BLaER1 (cell line): ENCODE measurements around the gene DROSHA.
"Not testable (repeated sequence)": the region's sequence is repeated elsewhere in the genome, so short reads cannot be mapped to it uniquely, and the experiment has no call there.

ENCODE experiments used
- H3K27ac ChIP-seq: shearing (Covaris generic); formaldehyde crosslinking; 2 replicates; pipeline ENCODE4 v1.8.1; 2022
- H3K27me3 ChIP-seq: shearing (Covaris generic); formaldehyde crosslinking; 2 replicates; pipeline ENCODE4 v1.8.1; 2022
- H3K36me3 ChIP-seq: shearing (Covaris generic); formaldehyde crosslinking; 2 replicates; pipeline ENCODE4 v1.8.1; 2022
- H3K4me1 ChIP-seq: shearing (Covaris generic); formaldehyde crosslinking; 2 replicates; pipeline ENCODE4 v1.8.1; 2022
- H3K4me2 ChIP-seq: shearing (Covaris generic); formaldehyde crosslinking; 2 replicates; pipeline ENCODE4 v1.8.1; 2022
- H3K4me3 ChIP-seq: shearing (Covaris generic); formaldehyde crosslinking; 2 replicates; pipeline ENCODE4 v1.8.1; 2022
- H3K9ac ChIP-seq: shearing (Covaris generic); formaldehyde crosslinking; 2 replicates; pipeline ENCODE4 v1.8.1; 2022
- H3K9me3 ChIP-seq: shearing (Covaris generic); formaldehyde crosslinking; 2 replicates; pipeline ENCODE4 v1.8.1; 2022
- H4K20me1 ChIP-seq: shearing (Covaris generic); formaldehyde crosslinking; 2 replicates; pipeline ENCODE4 v1.8.1; 2022
- Cebpa-rat ChIP-seq: shearing (Covaris generic); IDR thresholded peaks from 2 replicates; pipeline ENCODE4 v1.8.1; 2022

DROSHA gene

GRCh38 chr5:31413030-31413812 lies 118.7 kb downstream of the DROSHA start:
- Histone ChIP-seq H3K9ac (no peak overlapping the region), H3K9me3 (no peaks in the 10 kb centered on the region), H3K4me1 (no peaks in the 10 kb centered on the region), H3K4me3 (no peak overlapping the region), H3K27ac (no peak overlapping the region), H4K20me1 (no peaks in the 10 kb centered on the region), H3K36me3 (peaks cover 93% of the 10 kb centered on the region), H3K27me3 (no peaks in the 10 kb centered on the region), H3K4me2 (no peak overlapping the region)
- no peak for TF ChIP-seq Cebpa-rat

GRCh38 chr5:31412324-31412723 lies 119.6 kb downstream of the DROSHA start:
- Histone ChIP-seq H3K4me3 (no peak overlapping the region), H3K27me3 (no peaks in the 10 kb centered on the region), H3K36me3 (peaks cover 89% of the 10 kb centered on the region), H3K27ac (no peak overlapping the region), H3K4me1 (no peaks in the 10 kb centered on the region), H4K20me1 (no peaks in the 10 kb centered on the region), H3K9ac (no peak overlapping the region), H3K9me3 (no peaks in the 10 kb centered on the region), H3K4me2 (no peak overlapping the region)
- no peak for TF ChIP-seq Cebpa-rat

DNA sequence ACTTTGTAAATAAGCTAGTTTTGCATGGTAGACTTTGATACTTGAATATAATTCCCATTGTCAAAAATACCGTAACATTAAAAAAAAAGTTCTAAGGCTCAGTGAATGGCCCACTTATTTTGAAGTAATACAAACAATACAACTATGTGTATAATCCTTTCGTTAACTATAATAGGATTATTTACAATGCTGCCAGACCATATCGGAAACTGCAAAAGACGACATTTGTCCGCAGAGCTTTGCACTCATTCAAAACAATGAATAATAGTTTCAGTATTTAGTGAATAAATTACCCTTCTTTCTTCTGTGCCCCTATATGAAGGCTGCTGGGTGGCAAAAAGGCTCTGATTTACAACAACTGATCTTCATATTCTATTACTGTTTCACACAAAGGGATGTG lies 121.8 kb downstream of the DROSHA start:
- no peak overlapping the region for H3K4me2 ChIP-seq
- H3K27ac ChIP-seq, result no peak overlapping the region
- no peaks in the 10 kb centered on the region for H3K4me1 ChIP-seq
- no peaks in the 10 kb centered on the region for H4K20me1 ChIP-seq
- TF ChIP-seq Cebpa-rat, result no peak
- no peak overlapping the region for H3K9ac ChIP-seq
- H3K9me3 ChIP-seq, result no peaks in the 10 kb centered on the region
- H3K27me3 ChIP-seq, result no peaks in the 10 kb centered on the region
- peaks cover 81% of the 10 kb centered on the region for H3K36me3 ChIP-seq
- H3K4me3 ChIP-seq, result no peak overlapping the region

DNA sequence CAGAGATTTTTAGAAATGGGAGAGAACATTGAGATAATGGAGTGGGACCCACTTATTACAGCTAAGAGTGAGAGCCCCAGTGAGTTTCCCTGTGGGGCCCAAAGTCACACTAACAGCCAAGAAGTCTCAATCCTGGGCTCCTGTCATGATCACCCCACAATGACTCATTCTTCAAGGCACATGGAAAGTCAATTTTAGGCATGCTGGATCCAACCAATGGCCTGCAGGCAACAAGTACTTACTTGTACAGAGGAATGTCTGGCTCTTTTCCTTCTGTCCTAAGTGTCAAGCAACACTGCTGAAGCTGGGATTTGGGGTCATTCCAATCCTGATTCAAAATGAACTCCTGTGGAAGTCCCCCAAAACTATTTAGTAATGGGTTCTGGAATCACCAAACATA lies 123.1 kb downstream of the DROSHA start:
- H3K9ac ChIP-seq, result no peak overlapping the region
- no peak for TF ChIP-seq Cebpa-rat

GRCh38 chr5:31407921-31408693 lies 123.8 kb downstream of the DROSHA start:
- Histone ChIP-seq H3K27me3 (no peaks in the 10 kb centered on the region), H4K20me1 (no peaks in the 10 kb centered on the region), H3K9ac (no peak overlapping the region), H3K36me3 (peaks cover 84% of the 10 kb centered on the region), H3K4me1 (no peaks in the 10 kb centered on the region), H3K27ac (no peak overlapping the region), H3K4me3 (no peak overlapping the region), H3K9me3 (no peaks in the 10 kb centered on the region), H3K4me2 (no peak overlapping the region)
- no peak for TF ChIP-seq Cebpa-rat

More for the DNA sequence above, 123.1 kb downstream of the DROSHA start:
- no peak overlapping the region for H3K27ac ChIP-seq
- H4K20me1 ChIP-seq, result no peaks in the 10 kb centered on the region
- no peaks in the 10 kb centered on the region for H3K9me3 ChIP-seq
- H3K36me3 ChIP-seq, result peaks cover 85% of the 10 kb centered on the region
- H3K4me3 ChIP-seq, result no peak overlapping the region
- H3K4me2 ChIP-seq, result no peak overlapping the region
- H3K4me1 ChIP-seq, result no peaks in the 10 kb centered on the region
- no peaks in the 10 kb centered on the region for H3K27me3 ChIP-seq

DNA sequence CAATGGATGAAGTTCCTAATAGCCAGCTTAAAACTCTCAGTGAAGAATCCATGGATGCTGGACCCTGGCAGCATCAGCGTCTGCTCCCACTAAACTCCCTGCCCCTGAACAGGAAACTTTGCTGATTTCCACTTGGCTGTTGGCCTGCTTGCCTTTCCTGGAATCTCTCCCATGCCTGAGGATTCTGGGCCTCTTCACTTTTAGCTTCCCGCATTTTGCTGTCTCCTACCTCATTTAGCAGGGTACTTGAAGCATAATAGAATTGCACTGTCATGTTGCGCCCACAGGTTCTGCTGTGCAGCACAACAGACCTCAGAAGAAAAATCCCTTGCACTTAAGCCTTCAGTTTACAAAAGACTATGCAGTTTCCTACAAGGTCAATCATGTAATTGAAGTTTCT lies 127.6 kb downstream of the DROSHA start:
- Histone ChIP-seq H3K4me1 (no peaks in the 10 kb centered on the region), H3K9me3 (no peaks in the 10 kb centered on the region), H3K27me3 (no peaks in the 10 kb centered on the region), H3K4me3 (no peak overlapping the region), H3K4me2 (no peak overlapping the region), H3K36me3 (peaks cover 75% of the 10 kb centered on the region), H4K20me1 (no peaks in the 10 kb centered on the region), H3K9ac (no peak overlapping the region), H3K27ac (no peak overlapping the region)
- TF ChIP-seq Cebpa-rat, result no peak

DNA sequence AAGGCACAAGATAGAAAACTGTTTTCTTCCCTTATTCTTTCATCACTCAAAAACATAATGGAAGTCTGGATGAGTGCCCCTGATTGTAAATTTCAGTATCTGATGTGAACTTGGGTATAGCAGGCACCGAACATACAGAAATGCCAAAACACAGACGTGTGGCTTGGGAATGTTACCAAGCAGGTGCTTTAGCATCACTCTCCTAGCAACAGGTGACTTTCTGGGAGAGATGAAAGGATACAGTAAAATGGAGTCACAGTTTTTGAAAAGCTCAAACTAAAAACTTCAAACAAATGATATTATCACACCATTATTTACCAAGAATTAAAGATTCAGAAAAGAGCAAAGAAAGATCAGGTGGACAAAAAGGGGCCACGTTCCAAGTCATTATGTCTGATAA lies 130.2 kb downstream of the DROSHA start:
- Histone ChIP-seq H3K4me2 (no peak overlapping the region), H3K36me3 (peaks cover 57% of the 10 kb centered on the region), H3K27me3 (no peaks in the 10 kb centered on the region), H3K4me3 (no peak overlapping the region), H4K20me1 (no peaks in the 10 kb centered on the region), H3K9me3 (no peaks in the 10 kb centered on the region), H3K4me1 (no peaks in the 10 kb centered on the region), H3K9ac (no peak overlapping the region), H3K27ac (no peak overlapping the region)
- TF ChIP-seq Cebpa-rat, result no peak

- Histone ChIP-seq H3K27me3 (no peaks in the 10 kb centered on the region), H3K36me3 (peaks cover 27% of the 10 kb centered on the region; the same call in 1 of the 2 replicates), H3K4me3 (no peak overlapping the region), H3K4me2 (no peak overlapping the region), H3K27ac (no peak overlapping the region), H3K4me1 (no peaks in the 10 kb centered on the region), H4K20me1 (no peaks in the 10 kb centered on the region), H3K9me3 (no peaks in the 10 kb centered on the region), H3K9ac (no peak overlapping the region)
- TF ChIP-seq Cebpa-rat, result no peak
Observed at GRCh38 chr5:31397926-31398557, 133.9 kb downstream of the DROSHA start.

GRCh38 chr5:31396611-31397295 lies 135.1 kb downstream of the DROSHA start:
- peaks cover 21% of the 10 kb centered on the region; the same call in 1 of the 2 replicates for H3K36me3 ChIP-seq
- no peak overlapping the region for H3K27ac ChIP-seq
- no peak overlapping the region for H3K9ac ChIP-seq
- no peak overlapping the region for H3K4me2 ChIP-seq
- H3K4me3 ChIP-seq, result no peak overlapping the region
- H4K20me1 ChIP-seq, result no peaks in the 10 kb centered on the region
- no peaks in the 10 kb centered on the region for H3K27me3 ChIP-seq
- no peak for TF ChIP-seq Cebpa-rat
- no peaks in the 10 kb centered on the region for H3K4me1 ChIP-seq
- H3K9me3 ChIP-seq, result no peaks in the 10 kb centered on the region

GRCh38 chr5:31395450-31396045 lies 136.3 kb downstream of the DROSHA start:
- not testable (repeated sequence) for H3K9me3 ChIP-seq, H3K4me1 ChIP-seq, H3K4me2 ChIP-seq, H3K36me3 ChIP-seq, H3K27ac ChIP-seq, H3K27me3 ChIP-seq, H3K9ac ChIP-seq, H3K4me3 ChIP-seq, H4K20me1 ChIP-seq
